NCI-H748 treated with DMSO at 0.1 percent for 48 hours (cell line): ENCODE measurements around the gene PCDHA4.

ENCODE experiments used
- DNase-seq: peaks from one replicate; lab custom pipeline; 2025; lab: John Stamatoyannopoulos, UW

Gene PCDHA4

DNA sequence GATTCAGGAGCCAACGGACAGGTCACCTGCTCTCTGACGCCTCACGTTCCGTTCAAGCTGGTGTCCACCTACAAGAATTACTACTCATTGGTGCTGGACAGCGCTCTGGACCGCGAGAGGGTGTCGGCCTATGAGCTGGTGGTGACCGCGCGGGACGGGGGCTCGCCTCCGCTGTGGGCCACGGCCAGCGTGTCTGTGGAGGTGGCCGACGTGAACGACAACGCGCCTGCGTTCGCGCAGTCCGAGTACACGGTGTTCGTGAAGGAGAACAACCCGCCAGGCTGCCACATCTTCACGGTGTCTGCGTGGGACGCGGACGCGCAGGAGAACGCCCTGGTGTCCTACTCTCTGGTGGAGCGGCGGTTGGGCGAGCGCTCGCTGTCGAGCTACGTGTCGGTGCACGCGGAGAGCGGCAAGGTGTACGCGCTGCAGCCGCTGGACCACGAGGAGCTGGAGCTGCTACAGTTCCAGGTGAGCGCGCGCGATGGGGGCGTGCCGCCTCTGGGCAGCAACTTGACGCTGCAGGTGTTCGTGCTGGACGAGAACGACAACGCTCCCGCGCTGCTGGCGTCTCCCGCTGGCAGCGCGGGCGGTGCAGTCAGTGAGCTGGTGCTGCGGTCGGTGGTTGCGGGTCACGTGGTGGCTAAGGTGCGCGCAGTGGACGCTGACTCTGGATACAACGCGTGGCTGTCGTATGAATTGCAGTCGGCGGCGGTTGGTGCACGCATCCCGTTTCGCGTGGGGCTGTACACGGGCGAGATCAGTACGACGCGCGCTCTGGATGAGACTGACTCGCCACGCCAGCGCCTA is 50.5 kb downstream of the PCDHA4 start:
- DNase-seq, result no peak

DNA sequence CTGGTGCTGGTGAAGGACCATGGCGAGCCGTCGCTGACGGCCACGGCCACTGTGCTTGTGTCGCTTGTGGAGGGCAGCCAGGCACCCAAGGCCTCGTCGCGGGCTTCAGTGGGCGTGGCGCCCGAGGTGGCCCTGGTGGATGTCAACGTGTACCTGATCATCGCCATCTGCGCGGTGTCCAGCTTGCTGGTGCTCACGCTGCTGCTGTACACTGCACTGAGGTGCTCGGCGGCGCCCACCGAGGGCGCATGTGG is 51.0 kb downstream of the PCDHA4 start:
- no peak for DNase-seq

DNA sequence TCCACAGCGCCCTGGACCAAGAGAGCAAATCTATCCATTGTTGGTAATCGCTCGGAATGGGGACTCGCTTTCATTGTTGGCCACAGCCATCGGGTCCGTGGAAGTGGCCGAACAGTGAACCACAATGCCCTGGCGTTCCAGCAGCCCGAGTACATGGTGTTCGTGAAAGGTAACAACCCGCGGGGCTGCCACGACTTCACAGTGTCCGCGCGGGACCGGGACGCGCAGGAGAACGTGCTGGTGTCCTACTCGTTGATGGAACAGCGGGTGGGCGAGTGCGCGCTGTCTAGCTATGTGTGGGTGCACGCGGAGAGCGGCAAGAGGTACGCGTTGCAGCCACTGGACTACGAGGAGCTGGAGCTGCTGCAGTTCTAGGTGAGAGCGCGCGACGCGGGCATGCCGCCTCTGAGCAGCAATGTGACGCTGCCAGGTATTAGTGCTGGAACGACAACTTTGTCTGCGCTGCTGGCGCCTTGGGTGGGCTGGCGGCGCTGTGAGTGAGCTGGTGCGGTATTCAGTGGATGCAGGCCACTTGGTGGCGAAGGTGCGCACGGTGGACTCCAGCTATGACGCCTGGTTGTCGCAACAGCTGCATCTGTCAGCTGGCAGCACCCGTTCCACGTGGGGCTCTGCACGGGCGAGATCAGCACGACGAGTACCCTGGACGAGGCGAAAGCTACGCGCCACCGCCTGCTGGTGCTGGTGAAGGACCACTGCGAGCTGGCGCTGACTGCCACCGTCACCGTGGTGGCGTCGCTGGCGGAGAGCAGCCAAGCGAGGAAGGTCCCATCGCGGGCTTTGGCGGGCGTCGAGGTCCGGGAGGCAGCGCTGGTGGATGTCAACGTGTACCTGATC is 55.8 kb downstream of the PCDHA4 start:
- DNase-seq, result no peak
